DMS153 treated with DMSO at 0.1 percent for 48 hours (cell line): ENCODE data around the gene CAPRIN1.

Source experiments
- DNase-seq: peaks from one replicate; lab custom pipeline; 2025; ENCODE audit not compliant: unreplicated experiment; lab: John Stamatoyannopoulos, UW

The CAPRIN1 gene

DNA sequence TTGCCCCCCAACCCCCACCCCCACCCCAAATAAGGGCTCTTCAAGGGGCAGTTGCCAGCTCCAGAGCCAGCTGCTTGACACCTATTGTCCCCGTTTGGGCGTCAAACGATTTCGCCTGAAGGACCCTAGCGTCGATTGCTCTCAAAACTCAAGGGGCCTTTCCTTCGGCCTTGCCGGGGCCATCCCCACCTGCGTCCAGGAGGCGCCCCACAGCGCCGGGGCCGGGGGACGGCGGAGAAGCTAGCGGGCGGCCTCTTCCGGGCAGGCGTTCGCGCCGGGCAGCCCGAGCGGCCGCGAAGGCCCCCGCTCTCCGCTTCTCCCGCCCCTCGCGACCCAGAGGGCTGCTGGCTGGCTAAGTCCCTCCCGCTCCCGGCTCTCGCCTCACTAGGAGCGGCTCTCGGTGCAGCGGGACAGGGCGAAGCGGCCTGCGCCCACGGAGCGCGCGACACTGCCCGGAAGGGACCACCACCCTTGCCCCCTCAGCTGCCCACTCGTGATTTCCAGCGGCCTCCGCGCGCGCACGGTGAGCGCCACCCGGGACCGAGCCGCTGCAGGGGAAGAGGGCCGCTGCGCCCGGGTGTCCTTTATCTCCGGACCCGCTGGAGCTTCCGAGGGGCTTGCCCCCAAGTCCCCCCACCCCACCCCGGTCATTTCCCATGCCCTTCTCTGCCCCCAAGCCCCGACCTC lies at the start of gene CAPRIN1:
Gene CAPRIN1 (plus strand): TSS at position 383 of the 687 bp plus-strand sequence. CDS start 690 bp downstream, outside the sequence.
- peak; percentile 65 for DNase-seq

DNA sequence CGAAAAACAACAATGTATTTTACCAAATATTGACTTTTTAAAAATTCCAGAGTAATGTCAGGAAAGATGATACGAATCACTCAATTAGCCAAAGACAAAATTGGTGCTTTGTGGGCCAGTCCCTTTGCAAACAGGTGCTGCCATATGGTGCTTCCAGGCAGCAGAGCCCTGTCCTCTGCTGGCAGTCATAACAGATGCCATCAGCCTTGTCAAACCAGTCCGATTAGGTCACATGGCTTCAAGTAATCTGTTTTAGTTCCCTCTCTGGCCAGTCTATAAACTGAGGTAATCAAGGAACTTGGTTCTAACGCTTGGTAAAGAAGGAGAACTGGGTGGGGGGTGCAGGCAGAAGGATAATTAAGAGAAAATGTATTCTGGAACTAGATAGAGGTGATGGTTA lies 49.1 kb upstream of the CAPRIN1 start:
- peak; percentile 15 for DNase-seq

- no peak for DNase-seq
Observed at GRCh38 chr11:34004236-34004635, 47.3 kb upstream of the CAPRIN1 start.

- DNase-seq, result no peak
Observed at GRCh38 chr11:34006876-34007275, 44.7 kb upstream of the CAPRIN1 start.

- DNase-seq, result no peak
Observed at GRCh38 chr11:34012734-34013133, 38.8 kb upstream of the CAPRIN1 start.

DNA sequence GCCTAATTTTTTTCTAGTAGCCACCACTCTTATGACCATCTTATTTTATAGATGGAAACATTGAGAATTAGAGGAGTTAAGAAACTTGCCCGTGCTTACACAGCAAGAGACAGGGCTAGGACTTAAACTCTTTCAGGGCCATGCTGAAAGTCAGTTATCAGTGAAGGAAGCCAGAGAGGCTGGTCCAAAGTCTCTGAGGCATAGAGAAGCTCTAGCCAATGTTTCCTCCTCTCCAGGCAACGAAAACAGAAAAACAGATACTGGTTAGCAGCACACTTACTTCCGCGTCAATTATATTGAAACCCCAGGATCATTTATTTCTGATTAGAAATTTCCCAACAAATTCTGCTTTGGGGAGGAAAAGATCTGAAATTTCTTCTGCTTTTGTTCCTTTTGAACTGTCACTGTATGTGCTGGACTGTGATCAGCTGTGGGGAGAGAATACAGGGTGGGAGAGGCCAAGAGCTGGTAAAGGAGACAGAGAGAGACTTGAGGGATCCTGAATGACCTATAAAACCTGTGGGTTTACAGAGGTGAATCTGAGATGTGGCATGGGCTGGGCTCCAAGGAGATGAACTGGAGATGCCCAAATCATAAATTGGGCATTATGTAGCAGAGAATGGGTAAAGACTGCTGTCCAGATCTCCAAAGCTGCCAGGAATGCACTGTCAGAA lies 37.5 kb upstream of the CAPRIN1 start:
- no peak for DNase-seq

DNA sequence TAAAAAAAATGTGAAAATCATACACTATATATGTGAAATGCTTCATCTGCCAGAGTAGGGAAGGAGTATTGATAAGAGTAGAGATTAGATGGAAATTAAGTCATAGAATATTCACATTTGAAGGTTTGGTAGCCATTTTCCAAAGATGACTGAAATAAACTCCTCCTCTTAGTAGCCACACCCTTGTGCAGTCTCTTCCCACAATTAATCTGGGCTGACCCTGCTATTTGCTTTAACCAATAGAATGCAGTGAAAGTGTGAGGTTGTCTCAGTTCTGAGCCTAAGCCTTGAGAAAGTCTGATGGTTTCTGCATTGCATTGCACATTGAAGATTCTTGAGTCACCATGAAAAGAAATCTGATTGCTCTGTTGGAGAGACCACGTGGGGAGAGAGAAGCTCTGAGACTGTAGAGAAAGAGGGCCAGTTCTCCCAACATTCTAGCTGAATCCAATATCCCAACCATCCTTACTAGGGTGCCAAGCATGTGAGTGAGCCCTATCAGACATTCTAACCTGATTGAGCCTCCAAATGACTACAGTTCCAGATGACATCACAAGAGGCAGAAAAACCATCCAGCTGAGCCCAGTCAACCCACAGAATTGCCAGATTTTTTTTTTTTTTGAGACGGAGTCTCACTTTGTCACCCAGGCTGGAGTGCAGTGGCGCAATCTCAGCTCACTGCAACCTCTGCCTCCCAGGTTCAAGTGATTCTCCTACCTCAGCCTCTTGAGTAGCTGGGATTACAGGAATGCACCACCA lies 29.4 kb upstream of the CAPRIN1 start:
- DNase-seq, result no peak

DNA sequence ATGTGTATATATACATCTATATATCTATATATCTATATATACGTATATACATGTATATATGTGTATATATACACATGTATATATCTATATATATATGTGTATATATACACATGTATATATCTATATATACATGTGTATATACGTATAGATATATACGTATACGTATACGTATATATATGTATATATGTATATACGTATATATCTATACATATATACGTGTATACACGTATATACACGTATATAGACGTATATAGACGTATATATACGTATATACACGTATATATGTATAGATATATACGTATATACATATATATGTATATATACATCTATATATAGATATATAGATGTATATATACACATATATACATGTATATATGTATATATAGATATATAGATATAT lies 25.1 kb upstream of the CAPRIN1 start:
- DNase-seq, result no peak

DNA sequence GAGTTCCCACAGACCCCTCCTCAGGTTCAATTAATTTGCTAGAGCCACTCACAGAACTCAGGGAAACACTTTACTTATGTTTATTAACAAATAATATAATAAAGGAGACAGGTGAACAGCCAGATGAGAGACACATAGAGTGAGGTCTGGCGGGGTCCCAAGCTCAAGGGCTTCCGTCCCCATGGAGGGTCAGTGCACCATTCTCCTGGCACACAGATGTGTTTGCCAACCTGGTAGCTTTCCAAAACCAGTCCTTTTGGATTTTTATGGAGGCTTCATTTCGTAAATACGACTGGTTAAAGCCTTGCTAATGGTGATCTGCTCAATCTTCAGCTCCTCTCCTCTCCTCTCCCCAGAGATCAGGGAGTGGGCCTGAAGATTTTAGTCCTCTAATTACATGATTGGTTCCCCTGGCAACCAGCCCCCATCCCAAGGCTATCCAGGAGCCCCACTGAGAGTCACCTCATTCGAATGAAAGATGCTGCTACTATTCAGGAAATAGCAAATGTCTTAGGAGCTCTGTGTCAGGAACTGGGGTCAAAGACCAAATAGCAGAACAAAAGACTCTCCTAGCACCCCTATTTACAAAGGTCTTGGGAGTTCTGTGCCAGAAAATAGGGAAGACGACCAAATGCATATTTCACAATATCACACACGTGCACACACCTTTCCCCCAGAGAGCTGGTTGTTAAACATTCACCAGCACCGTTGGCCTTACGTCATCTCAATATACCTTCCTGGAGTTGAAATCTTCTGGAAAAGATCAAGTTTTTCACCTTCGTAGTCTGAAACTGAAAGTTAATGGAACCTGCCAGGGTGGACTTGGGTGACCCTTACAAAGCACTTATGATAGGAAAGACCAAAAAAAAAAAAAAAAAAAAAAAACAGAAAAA lies 23.8 kb upstream of the CAPRIN1 start:
- DNase-seq, result no peak

GRCh38 chr11:34028425-34028824 lies 23.1 kb upstream of the CAPRIN1 start:
- DNase-seq, result no peak

DNA sequence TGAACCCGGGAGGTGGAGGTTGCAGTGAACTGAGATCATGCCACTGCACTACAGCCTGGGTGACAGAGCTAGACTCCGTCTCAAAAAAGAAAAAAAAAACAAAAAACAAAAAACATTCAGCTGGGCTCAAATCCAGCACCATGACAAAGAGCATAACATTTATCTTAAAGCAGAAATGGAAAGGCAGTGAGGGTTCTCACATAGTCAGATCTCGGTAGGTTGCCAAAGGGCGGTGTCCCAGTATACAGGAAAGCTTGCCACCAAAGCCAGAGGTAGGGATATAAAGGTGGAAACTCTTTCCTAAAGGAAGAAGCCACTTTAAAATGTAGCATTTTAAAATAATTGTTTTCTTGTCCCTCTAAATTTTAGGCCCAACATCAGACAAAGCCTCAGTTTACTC lies 22.4 kb upstream of the CAPRIN1 start:
- DNase-seq, result no peak

DNA sequence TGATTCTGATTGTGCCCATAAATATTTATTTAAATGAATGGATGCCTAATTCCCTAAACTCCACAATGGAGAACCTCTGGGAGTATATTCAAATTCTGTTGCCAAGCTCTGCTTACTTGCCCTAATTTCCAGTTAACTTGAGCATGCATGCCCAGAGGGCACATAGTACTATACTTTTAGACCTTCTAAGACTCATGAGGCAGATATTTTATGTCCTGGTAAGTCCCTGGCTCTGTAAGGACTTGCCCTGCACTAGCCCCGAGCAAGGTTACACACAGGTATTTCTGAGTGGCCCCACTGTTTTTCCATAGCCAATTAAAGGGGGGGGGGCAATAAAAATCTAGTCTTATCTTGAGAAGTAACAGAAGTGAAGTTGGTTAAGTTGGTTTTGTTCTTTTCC lies 21.1 kb upstream of the CAPRIN1 start:
- DNase-seq, result no peak

GRCh38 chr11:34033399-34033798 lies 18.1 kb upstream of the CAPRIN1 start:
- DNase-seq, result no peak

- no peak for DNase-seq
Observed at GRCh38 chr11:34034053-34034452, 17.5 kb upstream of the CAPRIN1 start.

GRCh38 chr11:34036456-34036855 lies 15.1 kb upstream of the CAPRIN1 start:
- DNase-seq, result no peak

DNA sequence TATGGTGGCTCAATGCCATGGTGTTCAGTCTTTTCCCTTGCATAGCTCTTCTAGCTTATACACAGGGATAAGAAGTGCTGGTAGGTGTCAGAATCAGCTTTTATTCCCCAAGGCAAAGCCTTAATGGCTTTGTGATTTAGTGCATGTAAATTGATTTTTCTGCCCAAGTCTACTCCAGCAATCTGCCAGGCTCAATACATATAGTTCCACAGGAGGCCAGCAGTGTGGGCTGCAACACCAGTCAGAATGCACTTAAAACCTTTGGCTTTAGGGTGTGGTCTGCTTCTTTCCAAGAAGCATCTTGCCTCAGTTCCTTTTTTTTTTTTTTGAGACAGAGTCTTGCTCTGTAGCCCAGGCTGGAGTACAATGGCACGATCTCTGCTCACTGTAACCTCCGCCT lies 14.5 kb upstream of the CAPRIN1 start:
- no peak for DNase-seq

DNA sequence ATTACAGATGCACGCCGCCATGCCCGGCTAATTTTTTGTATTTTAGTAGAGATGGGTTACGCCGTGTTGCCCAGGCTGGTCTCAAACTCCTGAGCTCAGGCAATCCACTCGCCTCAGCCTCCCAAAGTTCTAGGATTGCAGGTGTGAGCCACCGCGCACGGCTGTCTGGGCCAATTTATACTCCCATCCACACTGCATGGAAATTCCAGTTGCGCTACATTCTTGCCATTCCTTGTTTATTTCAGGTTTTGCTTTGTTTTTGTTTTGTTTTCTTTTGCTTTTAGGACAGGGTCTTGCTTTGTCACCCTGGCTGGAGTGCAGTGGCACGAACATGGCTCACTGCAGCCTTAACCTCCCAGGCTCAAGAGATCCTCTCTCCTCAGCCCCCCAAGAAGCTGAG lies 11.0 kb upstream of the CAPRIN1 start:
- DNase-seq, result no peak

- DNase-seq, result no peak
Observed at GRCh38 chr11:34044664-34045485, 6.7 kb upstream of the CAPRIN1 start.

GRCh38 chr11:34049028-34049427 lies 2.5 kb upstream of the CAPRIN1 start:
- no peak for DNase-seq
